Measurements from ENCODE around the gene POLR2C.

Gene POLR2C

DNA sequence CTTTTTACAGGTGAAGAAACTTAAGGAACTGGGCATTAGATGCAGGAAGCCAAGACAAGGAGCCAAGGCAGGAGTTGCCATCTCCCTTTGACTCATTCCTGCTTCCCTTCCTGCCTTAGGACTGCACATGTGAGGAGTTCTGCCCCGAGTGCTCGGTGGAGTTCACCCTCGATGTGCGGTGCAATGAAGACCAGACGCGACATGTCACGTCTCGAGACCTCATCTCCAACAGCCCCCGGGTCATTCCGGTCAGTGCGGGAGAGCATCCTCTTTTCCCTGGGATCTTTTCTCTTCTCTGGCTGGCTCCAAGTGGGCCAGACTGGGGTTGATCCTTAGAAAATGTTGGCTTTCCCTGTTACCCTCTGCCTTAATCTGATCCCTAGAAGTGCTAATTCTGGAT lies 6.6 kb downstream of the POLR2C start:
- no peak for TF ChIP-seq JUND (IDR thresholded peaks at IDR 0.05; ENCODE audit: low read depth)
- DNase-seq (ENCODE audit: low read depth in 1 of 2, low spot score in 1 of 2): no peak
- in situ Hi-C loops (cut with HindIII; ENCODE audit: low pct_unique_long_range_greater_than_20kb, low sequenced_read_pairs): no loop called here

DNA sequence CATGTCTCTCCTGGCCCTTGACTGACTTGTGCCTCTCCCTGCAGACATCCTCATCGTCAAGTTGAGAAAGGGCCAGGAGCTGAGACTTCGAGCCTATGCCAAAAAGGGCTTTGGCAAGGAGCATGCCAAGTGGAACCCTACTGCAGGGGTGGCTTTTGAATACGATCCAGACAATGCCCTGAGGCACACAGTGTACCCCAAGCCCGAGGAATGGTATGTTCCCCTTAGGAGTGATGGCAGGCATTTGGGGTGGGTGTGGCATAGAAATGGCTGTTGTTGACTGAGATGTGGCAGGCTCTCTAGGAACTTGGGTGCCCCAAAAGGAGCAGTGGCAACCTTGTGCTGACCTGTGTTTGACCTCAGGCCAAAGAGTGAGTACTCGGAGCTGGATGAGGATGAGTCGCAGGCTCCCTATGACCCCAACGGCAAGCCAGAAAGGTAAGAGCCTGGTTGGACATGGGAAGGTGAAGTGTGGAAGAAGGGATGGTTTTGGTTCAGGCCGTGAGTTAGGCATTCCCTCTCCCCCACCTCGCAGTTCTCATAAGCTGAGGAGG lies 7.5 kb downstream of the POLR2C start:
- in situ Hi-C loops (cut with HindIII; ENCODE audit: low pct_unique_long_range_greater_than_20kb, low sequenced_read_pairs): no loop called here
- no peak for TF ChIP-seq JUND (IDR thresholded peaks at IDR 0.05; ENCODE audit: low read depth)
- DNase-seq (ENCODE audit: low read depth in 1 of 2, low spot score in 1 of 2): no peak

DNA sequence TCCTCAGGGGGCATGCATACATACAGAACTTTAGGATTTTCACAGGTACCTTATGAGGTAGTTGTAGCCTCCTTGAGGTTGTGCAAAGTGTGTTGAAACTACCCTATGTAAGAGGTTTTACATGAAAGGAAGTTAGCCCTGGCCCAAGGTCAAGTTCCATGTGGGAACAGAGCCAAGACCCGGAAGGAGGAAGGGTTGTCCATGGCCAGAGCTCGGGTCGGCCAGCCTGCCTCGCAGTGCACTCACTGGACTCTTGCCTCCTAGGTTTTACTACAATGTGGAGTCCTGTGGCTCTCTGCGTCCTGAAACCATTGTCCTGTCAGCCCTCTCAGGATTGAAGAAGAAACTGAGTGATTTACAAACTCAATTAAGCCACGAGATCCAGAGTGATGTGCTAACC lies 8.2 kb downstream of the POLR2C start:
- DNase-seq (ENCODE audit: low read depth in 1 of 2, low spot score in 1 of 2): no peak
- no peak for TF ChIP-seq JUND (IDR thresholded peaks at IDR 0.05; ENCODE audit: low read depth)
- in situ Hi-C loops (cut with HindIII; ENCODE audit: low pct_unique_long_range_greater_than_20kb, low sequenced_read_pairs): no loop called here

DNA sequence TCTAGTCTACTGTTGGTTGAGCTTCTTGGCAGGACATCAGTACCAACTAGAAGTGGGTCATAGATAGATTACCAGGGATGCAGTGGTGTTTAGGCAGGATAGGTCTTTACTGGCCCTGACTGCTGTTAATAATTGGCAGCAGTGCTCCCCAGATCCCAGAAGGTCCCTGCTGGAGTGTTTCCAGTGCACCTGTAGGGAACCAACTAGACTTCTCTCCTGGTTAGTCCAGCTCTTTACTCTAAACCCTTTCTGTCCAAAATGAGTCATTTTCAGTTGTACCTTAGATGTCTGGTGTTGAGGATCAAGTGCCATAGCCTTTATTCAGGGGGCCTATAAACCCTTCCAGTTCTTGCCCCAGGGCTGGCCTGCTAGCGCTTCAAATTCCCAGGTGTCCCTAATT lies 8.7 kb downstream of the POLR2C start:
- no peak for TF ChIP-seq JUND (IDR thresholded peaks at IDR 0.05; ENCODE audit: low read depth)
- DNase-seq (ENCODE audit: low read depth in 1 of 2, low spot score in 1 of 2): no peak
- in situ Hi-C loops (cut with HindIII; ENCODE audit: low pct_unique_long_range_greater_than_20kb, low sequenced_read_pairs): no loop called here

- in situ Hi-C loops (cut with HindIII; ENCODE audit: low pct_unique_long_range_greater_than_20kb, low sequenced_read_pairs): no loop called here
- DNase-seq (ENCODE audit: low read depth in 1 of 2, low spot score in 1 of 2): no peak
- no peak for TF ChIP-seq JUND (IDR thresholded peaks at IDR 0.05; ENCODE audit: low read depth)
Measured at GRCh38 chr16:57471852-57472664, 9.6 kb downstream of the POLR2C start.

DNA sequence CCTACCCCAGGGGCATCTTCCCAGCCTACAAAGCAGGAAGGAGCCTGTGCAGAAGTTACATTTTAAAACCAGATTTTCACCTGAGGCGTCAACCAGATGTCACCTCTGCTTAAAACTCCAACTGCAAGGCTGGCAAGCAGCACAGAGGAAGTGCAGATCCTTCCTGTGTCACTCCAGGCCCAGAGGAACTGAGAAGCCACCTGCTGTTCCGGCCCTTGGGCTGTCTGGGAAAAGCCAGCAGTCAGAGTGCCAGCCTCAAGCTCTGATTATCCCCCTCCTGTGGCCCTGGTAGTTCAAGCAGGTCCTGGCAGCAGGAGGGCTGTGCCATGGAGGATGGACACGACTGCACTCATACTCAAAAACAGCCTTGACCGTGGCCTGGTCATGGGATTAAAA lies 10.2 kb downstream of the POLR2C start:
- in situ Hi-C loops (cut with HindIII; ENCODE audit: low pct_unique_long_range_greater_than_20kb, low sequenced_read_pairs): no loop called here

DNA sequence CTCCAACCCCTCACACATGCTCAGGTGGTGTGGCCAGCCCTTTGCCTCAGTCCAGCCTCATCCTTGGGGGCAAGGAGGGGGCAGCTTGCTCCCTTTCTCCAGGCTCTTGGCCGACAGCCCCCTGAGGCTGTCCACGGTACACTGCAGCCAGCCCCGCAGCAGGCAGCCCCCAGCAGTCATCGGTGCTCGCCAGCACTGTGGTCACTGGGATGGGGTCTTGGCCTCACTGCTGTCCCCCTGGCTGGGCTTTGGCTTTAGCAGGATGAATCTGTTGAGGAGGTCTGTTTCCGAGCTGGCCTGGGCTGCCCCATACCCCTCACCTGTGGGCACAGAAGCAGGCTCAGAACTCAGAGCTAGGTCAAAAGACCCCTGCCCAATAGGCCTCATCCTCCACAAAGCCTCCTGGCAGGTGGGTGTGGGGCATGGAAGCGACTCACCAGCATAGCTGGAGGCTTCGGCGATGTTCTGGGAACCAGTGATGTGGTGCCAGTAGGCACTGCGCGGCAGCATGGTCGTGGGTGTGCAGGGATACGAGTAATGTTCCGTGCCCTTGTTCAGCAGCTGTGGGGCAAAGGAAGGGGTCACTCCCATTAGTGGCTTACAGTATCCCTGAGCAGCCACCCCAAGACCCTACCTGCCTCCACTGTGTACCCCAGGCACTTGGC lies 10.8 kb downstream of the POLR2C start:
- in situ Hi-C loops (cut with HindIII; ENCODE audit: low pct_unique_long_range_greater_than_20kb, low sequenced_read_pairs): no loop called here
- TF ChIP-seq JUND (IDR thresholded peaks at IDR 0.05; ENCODE audit: low read depth): no peak

More for the DNA sequence above, 10.2 kb downstream of the POLR2C start:
- DNase-seq (ENCODE audit: low read depth in 1 of 2, low spot score in 1 of 2): no peak
- no peak for TF ChIP-seq JUND (IDR thresholded peaks at IDR 0.05; ENCODE audit: low read depth)

GRCh38 chr16:57473906-57474305 lies 11.4 kb downstream of the POLR2C start:
- in situ Hi-C loops (cut with HindIII; ENCODE audit: low pct_unique_long_range_greater_than_20kb, low sequenced_read_pairs): no loop called here

More for the DNA sequence above, 10.8 kb downstream of the POLR2C start:
- DNase-seq (ENCODE audit: low read depth in 1 of 2, low spot score in 1 of 2): no peak

DNA sequence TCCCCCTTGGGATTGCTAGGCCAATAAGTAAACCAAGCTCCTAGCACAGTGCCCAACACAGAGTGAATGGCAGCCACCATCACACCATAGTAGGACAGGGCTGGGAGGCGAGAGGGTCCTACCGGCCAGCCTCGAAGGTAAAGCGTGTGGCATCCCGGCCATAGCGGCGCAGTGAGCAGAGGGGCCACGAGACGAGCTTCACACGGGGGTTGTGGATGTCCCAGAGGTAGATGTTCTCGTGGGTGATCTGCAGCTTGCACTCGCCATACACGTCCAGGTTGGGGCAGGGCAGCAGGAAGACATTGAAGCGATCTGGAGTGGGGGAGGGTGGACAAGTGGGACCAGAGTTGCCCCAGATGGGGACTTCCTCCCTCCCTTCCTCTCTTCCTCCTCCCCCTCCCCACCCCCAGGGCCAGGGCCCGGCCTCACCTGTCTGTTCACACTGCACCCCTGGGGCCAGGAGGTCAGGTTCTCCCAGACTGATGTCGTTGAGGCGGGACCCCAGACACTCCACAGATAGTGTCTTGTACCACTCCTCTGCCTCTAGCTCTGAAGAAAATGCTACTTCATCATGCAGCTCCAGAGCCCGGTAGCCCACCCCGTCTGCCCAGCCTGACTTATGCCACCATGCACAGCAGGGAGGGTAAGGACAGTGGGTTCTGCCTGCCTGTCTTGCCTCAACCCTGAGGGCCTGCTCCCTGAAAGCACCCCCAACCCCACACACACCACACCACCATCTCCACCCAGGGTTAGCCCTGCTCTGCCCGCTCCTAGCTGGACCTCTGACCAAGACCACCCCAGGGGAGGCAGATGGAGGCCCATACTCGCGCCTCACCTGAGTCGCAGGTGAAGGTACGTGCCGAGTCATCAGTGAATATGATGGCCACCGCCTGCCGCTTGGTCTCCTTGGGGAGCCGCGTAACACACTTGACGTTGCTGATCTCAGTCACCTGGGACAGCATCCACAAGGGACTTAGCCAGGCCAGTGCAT lies 12.5 kb downstream of the POLR2C start:
- DNase-seq (ENCODE audit: low read depth in 1 of 2, low spot score in 1 of 2): no peak
- in situ Hi-C loops (cut with HindIII; ENCODE audit: low pct_unique_long_range_greater_than_20kb, low sequenced_read_pairs): no loop called here
- no peak for TF ChIP-seq JUND (IDR thresholded peaks at IDR 0.05; ENCODE audit: low read depth)

More at GRCh38 chr16:57473906-57474305, 11.4 kb downstream of the POLR2C start:
- TF ChIP-seq JUND (IDR thresholded peaks at IDR 0.05; ENCODE audit: low read depth): no peak
- no peak for DNase-seq (ENCODE audit: low read depth in 1 of 2, low spot score in 1 of 2)

DNA sequence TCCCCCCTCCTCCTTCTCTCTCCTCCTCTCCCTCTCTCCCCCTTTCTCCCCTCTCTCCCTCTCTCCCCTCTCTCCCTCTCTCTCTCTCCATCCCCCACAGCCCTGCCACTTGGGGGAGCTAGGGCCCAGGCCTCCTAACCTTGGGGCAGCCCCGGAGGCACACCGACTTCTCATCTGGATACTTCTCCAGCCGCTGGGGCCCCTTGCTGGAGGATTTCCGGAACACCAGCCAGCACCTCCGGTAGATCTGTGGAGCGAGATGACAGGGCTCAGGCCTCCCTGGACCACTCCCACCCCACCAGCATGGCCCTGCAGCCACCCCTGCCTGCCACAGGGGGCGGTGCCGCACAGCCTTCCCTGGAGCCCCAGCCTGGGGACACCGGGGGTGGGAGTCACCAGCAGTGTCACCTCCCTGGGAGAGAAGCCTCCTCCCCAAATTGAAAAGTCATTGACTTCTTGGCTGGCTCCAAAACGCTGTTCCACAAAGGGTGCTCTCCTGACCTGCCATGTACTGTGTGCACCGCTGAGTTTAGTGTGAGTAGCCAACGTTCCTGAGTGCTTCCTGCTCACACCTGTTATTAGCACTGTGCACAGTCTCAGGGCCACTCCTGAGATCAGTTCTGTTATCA lies 13.3 kb downstream of the POLR2C start:
- DNase-seq (ENCODE audit: low read depth in 1 of 2, low spot score in 1 of 2): no peak
- no peak for TF ChIP-seq JUND (IDR thresholded peaks at IDR 0.05; ENCODE audit: low read depth)
- in situ Hi-C loops (cut with HindIII; ENCODE audit: low pct_unique_long_range_greater_than_20kb, low sequenced_read_pairs): no loop called here

GRCh38 chr16:57476546-57477410 lies 14.3 kb downstream of the POLR2C start:
- in situ Hi-C loops (cut with HindIII; ENCODE audit: low pct_unique_long_range_greater_than_20kb, low sequenced_read_pairs): no loop called here
- no peak for DNase-seq (ENCODE audit: low read depth in 1 of 2, low spot score in 1 of 2)
- no peak for TF ChIP-seq JUND (IDR thresholded peaks at IDR 0.05; ENCODE audit: low read depth)

All from T47D (cell line).